Naive thymus-derived CD8-positive, alpha-beta T cell (primary cell): ENCODE measurements around the gene FRMPD1. TPM values are rescaled to one million over a fixed set of nuclear protein-coding genes. Genes with fewer than 3 reads are reported as not detected.

Experiments used
- ATAC-seq, 2 donors: fragments of 150-1000 bp; cut with Tn5 transposase in 1 of 2; sonication (Bioruptor Pico), chemical (Tn5 transposase) in 1 of 2; 1 replicate in 1 of 2; 2 replicates in 1 of 2; pipeline ENCODE4 v1.10.0; 2021; ENCODE audit warnings: mild to moderate bottlenecking in 2 of 2, moderate library complexity in 2 of 2
- POLR2A ChIA-PET: fragments of 350-600 bp; sonication (Branson Sonifier 250); formaldehyde crosslinking; loops from one replicate; lab custom pipeline; 2021; ENCODE audit warnings: antibody characterized with exemption; lab: Charles Lee
- DNase-seq, 10 donors: peaks; one replicate each; pipeline versions ENCODE4 v3.0.0 to v3.0.0-alpha.2; 2020 to 2022
- H3K27ac Mint-ChIP-seq, 10 donors: one replicate each; pipeline ENCODE4 v1.8.0; 2020 to 2022; ENCODE audit warnings: mild to moderate bottlenecking in 10 of 10, mixed read lengths in 10 of 10, moderate library complexity in 4 of 10, inconsistent platforms in 1 of 10
- H3K27me3 Mint-ChIP-seq, 5 donors: one replicate each; pipeline ENCODE4 v1.8.0; 2021 to 2022; ENCODE audit warnings: mixed read lengths in 5 of 5
- H3K36me3 Mint-ChIP-seq, 3 donors: one replicate each; pipeline ENCODE4 v1.8.0; 2020 to 2022; ENCODE audit warnings: mixed read lengths in 3 of 3, mild to moderate bottlenecking in 2 of 3, inconsistent platforms in 1 of 3
- H3K4me1 Mint-ChIP-seq, 4 donors: one replicate each; pipeline ENCODE4 v1.8.0; 2021 to 2022; ENCODE audit warnings: mixed read lengths in 4 of 4
- H3K4me3 Mint-ChIP-seq, 10 donors: one replicate each; pipeline ENCODE4 v1.8.0; 2020 to 2022; ENCODE audit warnings: mild to moderate bottlenecking in 10 of 10, mixed read lengths in 10 of 10, moderate library complexity in 6 of 10, inconsistent platforms in 1 of 10
- H3K9me3 Mint-ChIP-seq, 9 donors: one replicate each; pipeline ENCODE4 v1.8.0; 2020 to 2022; ENCODE audit warnings: mixed read lengths in 9 of 9, mild to moderate bottlenecking in 3 of 9, inconsistent platforms in 1 of 9, moderate library complexity in 1 of 9
- polyA plus RNA-seq, 3 donors: library from polyadenylated mRNA; unstranded; fragments of 300-500 nt; fragmentation: Illumina TruSeq; gene quantifications; one replicate each; pipeline ENCODE4 v1.2.3, GENCODE V29; 2021
- total RNA-seq, 8 experiments: library from RNA in 2 of 8; stranded (reverse) in 2 of 8; gene quantifications; one replicate each; pipeline ENCODE4 v1.2.3 and lab custom pipeline; 2021 to 2026

Gene FRMPD1
- total and polyA plus RNA-seq, 5 experiments from 2014 or later = not detected

GRCh38 chr9:37668116-37668601 is 17.4 kb downstream of the FRMPD1 start:
- H3K27me3 Mint-ChIP-seq = peaks cover 17 to 43% (median 27%) of the 10 kb centered on the region in 5 donors
- no peak for ATAC-seq
- no peak overlapping the region for H3K4me3 Mint-ChIP-seq
- no peak overlapping the region for H3K27ac Mint-ChIP-seq
- no peaks in the 10 kb centered on the region for H3K4me1 Mint-ChIP-seq
- DNase-seq = no peak
- no peaks in the 10 kb centered on the region for H3K9me3 Mint-ChIP-seq
- H3K36me3 Mint-ChIP-seq = no peaks in the 10 kb centered on the region
- POLR2A ChIA-PET = no interaction called here

GRCh38 chr9:37669232-37669631 is 18.5 kb downstream of the FRMPD1 start:
- no peak overlapping the region for H3K27ac Mint-ChIP-seq
- no peaks in the 10 kb centered on the region for H3K4me1 Mint-ChIP-seq
- no peaks in the 10 kb centered on the region for H3K36me3 Mint-ChIP-seq
- ATAC-seq (no peak), DNase-seq (no peak)
- POLR2A ChIA-PET = no interaction called here
- no peaks in the 10 kb centered on the region for H3K9me3 Mint-ChIP-seq
- peaks cover 17 to 45% (median 29%) of the 10 kb centered on the region in 5 donors for H3K27me3 Mint-ChIP-seq
- no peak overlapping the region for H3K4me3 Mint-ChIP-seq

GRCh38 chr9:37675661-37676060 is 24.9 kb downstream of the FRMPD1 start:
- Mint-ChIP-seq H3K27ac (no peak overlapping the region), H3K9me3 (no peaks in the 10 kb centered on the region), H3K4me1 (no peaks in the 10 kb centered on the region), H3K4me3 (no peak overlapping the region), H3K36me3 (no peaks in the 10 kb centered on the region), H3K27me3 (peaks cover 4 to 34% (median 16%) of the 10 kb centered on the region in 5 donors)
- POLR2A ChIA-PET = no interaction called here
- no peak for DNase-seq
- ATAC-seq = no peak

DNA sequence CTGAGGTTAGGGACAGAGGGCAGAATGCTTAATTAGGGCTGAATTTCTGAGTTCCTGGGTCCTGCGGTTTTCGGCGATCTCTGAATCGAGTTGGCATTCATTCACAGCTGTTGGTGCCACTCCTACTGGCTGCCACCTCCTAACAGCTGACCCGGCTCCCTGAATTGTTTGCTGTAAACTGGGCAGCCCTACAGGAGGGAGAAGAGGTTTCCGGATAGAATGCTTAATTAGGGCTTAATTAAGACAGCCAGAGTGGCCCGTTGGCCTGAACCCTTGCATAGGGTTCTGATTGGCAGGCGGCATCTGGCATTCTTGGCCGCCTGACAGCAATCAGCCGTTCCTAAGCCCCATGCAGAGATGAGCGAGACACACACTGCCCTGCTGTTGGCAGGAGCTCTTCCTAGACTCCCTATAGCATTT is 25.7 kb downstream of the FRMPD1 start:
- H3K4me1 Mint-ChIP-seq = no peaks in the 10 kb centered on the region
- H3K27me3 Mint-ChIP-seq = peaks cover 7 to 36% (median 15%) of the 10 kb centered on the region in 5 donors
- no peaks in the 10 kb centered on the region for H3K9me3 Mint-ChIP-seq
- POLR2A ChIA-PET = no interaction called here
- H3K4me3 Mint-ChIP-seq = no peak overlapping the region
- H3K27ac Mint-ChIP-seq = no peak overlapping the region
- H3K36me3 Mint-ChIP-seq = no peaks in the 10 kb centered on the region
- ATAC-seq (no peak), DNase-seq (no peak)

- Mint-ChIP-seq H3K4me1 (no peaks in the 10 kb centered on the region), H3K36me3 (peaks cover 0 to 7% (median 0%) of the 10 kb centered on the region in 3 donors), H3K4me3 (no peak overlapping the region), H3K27me3 (peaks cover 9 to 38% (median 23%) of the 10 kb centered on the region in 5 donors), H3K27ac (no peak overlapping the region), H3K9me3 (no peaks in the 10 kb centered on the region)
- no peak for DNase-seq
- POLR2A ChIA-PET = no interaction called here
- ATAC-seq = no peak
Observed at GRCh38 chr9:37677435-37677834, 26.7 kb downstream of the FRMPD1 start.

- Mint-ChIP-seq H3K27ac (no peak overlapping the region), H3K4me3 (no peak overlapping the region), H3K36me3 (peaks cover 0 to 7% (median 0%) of the 10 kb centered on the region in 3 donors), H3K4me1 (no peaks in the 10 kb centered on the region), H3K9me3 (no peaks in the 10 kb centered on the region), H3K27me3 (peaks cover 17 to 45% (median 31%) of the 10 kb centered on the region in 5 donors)
- DNase-seq (peak in 1 of 10 donors; percentile 6), ATAC-seq (no peak)
- POLR2A ChIA-PET = no interaction called here
Observed at GRCh38 chr9:37678789-37679273, 28.1 kb downstream of the FRMPD1 start.

DNA sequence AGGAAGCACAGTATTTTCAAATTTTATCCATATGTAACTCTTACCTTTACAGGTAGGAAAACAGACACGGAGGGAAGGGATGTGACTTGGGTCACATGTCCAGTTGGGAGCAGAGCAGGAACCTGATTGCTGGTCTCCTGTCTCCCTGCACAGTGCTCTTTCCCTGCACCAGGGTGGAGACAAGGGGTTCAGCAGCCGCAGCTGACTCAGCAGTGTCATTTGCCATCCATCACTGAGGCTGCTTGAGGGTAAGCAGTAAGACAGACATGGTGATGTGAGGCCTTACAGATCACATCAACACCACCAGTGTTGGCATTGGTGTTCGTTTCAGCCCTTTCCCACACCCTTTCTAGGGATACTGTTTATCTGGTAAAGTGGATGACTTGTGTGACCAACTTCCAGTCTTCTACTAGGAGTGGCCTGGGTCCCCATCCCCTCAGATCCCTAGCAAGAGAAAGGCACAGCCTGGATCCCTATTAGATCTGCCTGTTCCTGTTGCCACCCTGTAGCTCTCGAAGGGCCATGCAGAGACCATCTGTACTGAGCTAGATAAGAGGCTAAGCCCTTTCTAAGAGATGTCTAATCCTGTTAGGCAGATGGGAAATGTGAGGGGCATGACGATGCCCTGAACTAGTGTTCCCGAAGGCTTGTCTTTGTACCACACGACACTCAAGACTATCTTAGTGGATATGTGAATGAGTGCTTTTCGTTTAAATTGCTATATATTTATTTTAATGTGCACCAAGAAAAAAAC is 29.1 kb downstream of the FRMPD1 start:
- H3K27ac Mint-ChIP-seq = no peak overlapping the region
- peaks cover 21 to 44% (median 35%) of the 10 kb centered on the region in 5 donors for H3K27me3 Mint-ChIP-seq

DNA sequence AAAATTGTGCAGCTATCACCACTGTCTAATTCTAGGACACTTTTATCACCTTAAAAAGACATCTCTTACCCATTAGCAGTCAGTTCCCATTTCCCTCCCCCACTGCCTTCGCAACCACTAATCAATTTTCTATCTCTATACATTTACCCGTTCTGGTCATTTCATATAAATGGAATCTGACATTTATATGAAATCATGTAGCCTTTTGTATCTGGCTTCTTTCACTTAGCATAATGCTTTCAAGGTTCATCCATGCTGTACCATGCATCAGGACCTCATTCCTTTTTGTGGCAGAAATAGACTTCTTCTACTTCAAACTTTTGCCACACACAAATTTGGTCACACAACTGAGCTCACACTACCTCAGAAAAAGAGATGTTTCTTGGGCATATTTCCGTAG is 32.2 kb downstream of the FRMPD1 start:
- Mint-ChIP-seq H3K9me3 (no peaks in the 10 kb centered on the region), H3K27ac (no peak overlapping the region), H3K4me3 (no peak overlapping the region), H3K27me3 (peaks cover 27 to 55% (median 39%) of the 10 kb centered on the region in 5 donors), H3K4me1 (no peaks in the 10 kb centered on the region), H3K36me3 (peaks cover 0 to 7% (median 0%) of the 10 kb centered on the region in 3 donors)
- ATAC-seq (no peak), DNase-seq (no peak)
- POLR2A ChIA-PET = no interaction called here

More for the DNA sequence above, 29.1 kb downstream of the FRMPD1 start:
- DNase-seq (no peak), ATAC-seq (no peak)
- H3K36me3 Mint-ChIP-seq = peaks cover 0 to 7% (median 0%) of the 10 kb centered on the region in 3 donors
- H3K4me3 Mint-ChIP-seq = no peak overlapping the region
- H3K4me1 Mint-ChIP-seq = no peaks in the 10 kb centered on the region
- POLR2A ChIA-PET = no interaction called here
- no peaks in the 10 kb centered on the region for H3K9me3 Mint-ChIP-seq

GRCh38 chr9:37683531-37684371 is 33.0 kb downstream of the FRMPD1 start:
- POLR2A ChIA-PET = no interaction called here
- ATAC-seq (no peak), DNase-seq (no peak)
- no peak overlapping the region for H3K4me3 Mint-ChIP-seq
- H3K4me1 Mint-ChIP-seq = no peaks in the 10 kb centered on the region
- H3K27me3 Mint-ChIP-seq = peaks cover 27 to 55% (median 39%) of the 10 kb centered on the region in 5 donors
- peaks cover 0 to 7% (median 0%) of the 10 kb centered on the region in 3 donors for H3K36me3 Mint-ChIP-seq
- H3K27ac Mint-ChIP-seq = no peak overlapping the region
- H3K9me3 Mint-ChIP-seq = no peaks in the 10 kb centered on the region

DNA sequence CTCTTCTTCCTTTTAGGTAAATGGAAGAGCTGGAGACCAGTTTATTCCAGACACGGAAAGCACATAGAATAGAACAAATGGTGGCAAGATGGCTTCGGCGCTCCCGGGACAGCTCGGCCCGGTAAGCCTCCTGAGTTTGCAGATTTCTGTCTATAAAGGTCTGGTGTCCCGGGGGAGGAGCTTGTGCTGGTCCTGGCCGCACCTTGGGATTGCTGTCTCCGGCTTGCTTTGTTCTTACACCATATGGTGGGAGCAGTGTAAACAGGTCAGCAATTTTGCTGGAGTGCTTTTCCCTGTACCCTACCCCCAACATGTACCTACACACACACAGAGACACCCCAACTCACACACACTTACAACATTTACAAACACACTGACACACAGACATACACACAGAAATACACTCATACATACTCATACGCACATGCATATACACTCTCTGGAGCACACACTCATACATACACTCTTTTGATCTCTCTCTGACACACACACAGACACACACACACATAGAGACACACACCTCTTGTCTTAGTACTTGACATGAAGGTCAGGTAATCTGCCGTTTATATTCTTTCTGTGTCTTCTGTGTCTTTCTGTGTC is 42.0 kb downstream of the FRMPD1 start:
- POLR2A ChIA-PET = no interaction called here
- no peaks in the 10 kb centered on the region for H3K36me3 Mint-ChIP-seq
- DNase-seq (no peak), ATAC-seq (no peak)
- H3K4me3 Mint-ChIP-seq = no peak overlapping the region
- H3K27me3 Mint-ChIP-seq = peaks cover 29 to 62% (median 34%) of the 10 kb centered on the region in 5 donors
- H3K27ac Mint-ChIP-seq = no peak overlapping the region
- peaks cover 0 to 6% (median 0%) of the 10 kb centered on the region in 9 donors for H3K9me3 Mint-ChIP-seq
- no peaks in the 10 kb centered on the region for H3K4me1 Mint-ChIP-seq

DNA sequence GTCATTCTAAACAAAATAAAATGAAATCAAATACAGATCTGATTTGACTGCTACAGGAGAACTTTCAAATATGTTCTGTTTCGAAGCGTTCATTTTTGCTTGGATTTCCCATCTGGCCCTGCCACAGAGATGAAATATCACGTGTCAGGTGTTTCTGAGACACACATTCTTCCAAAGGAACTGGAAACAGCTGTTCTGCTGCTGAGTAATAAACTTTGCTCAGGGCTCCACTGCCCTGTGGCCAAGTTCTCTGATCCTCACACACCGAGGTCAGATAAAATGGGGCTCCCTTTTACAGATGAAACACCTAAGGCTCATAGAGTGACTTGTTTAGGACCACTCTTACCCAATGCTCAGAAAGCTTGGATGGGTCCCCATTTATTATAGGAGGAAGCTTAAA is 42.5 kb downstream of the FRMPD1 start:
- ATAC-seq (no peak), DNase-seq (no peak)
- Mint-ChIP-seq H3K27ac (no peak overlapping the region), H3K27me3 (peaks cover 29 to 62% (median 34%) of the 10 kb centered on the region in 5 donors), H3K4me1 (no peaks in the 10 kb centered on the region), H3K4me3 (no peak overlapping the region), H3K9me3 (peaks cover 0 to 6% (median 0%) of the 10 kb centered on the region in 9 donors), H3K36me3 (no peaks in the 10 kb centered on the region)
- POLR2A ChIA-PET = no interaction called here

DNA sequence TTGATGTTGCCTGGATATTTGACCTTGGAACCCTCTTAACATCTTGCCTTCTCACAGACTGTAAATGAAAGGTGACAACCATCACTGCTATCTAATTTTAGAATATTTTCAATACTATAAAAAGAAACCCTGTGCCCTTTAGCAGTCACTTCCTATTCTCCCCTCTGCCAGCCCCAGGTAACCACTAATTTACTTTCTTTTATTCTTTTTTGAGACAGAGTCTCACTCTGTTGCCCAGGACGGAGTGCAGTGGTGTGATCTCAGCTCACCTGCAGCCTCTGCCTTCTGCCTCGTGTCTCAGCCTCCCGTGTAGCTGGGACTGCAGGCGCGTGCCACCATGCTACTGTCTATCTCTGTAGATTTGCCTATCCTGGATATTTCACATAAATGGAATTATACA is 43.6 kb downstream of the FRMPD1 start:
- no peak for ATAC-seq
- H3K36me3 Mint-ChIP-seq = no peaks in the 10 kb centered on the region
- H3K27me3 Mint-ChIP-seq = peaks cover 29 to 62% (median 33%) of the 10 kb centered on the region in 5 donors
- DNase-seq = no peak
- H3K9me3 Mint-ChIP-seq = peaks cover 0 to 6% (median 0%) of the 10 kb centered on the region in 9 donors
- peak overlapping the region in 1 of 10 donors; percentile 6 for H3K27ac Mint-ChIP-seq
- no peak overlapping the region for H3K4me3 Mint-ChIP-seq
- POLR2A ChIA-PET = no interaction called here
- no peaks in the 10 kb centered on the region for H3K4me1 Mint-ChIP-seq
